Measurements from ENCODE around the gene RALGAPA1. TPM values are rescaled to one million over a fixed set of nuclear protein-coding genes. Genes with fewer than 3 reads are reported as not detected.
A peak's percentile ranks its signal among the peaks of the same experiment; 100 is the strongest.

The RALGAPA1 gene
- total and polyA plus RNA-seq, 8 donors, result 16.0 to 35.4 (median 28.1) TPM

- no peak for DNase-seq
- no peak for FAIRE-seq
- intact Hi-C loops (cut with DNase I), result no loop called here
- H3K27ac ChIP-seq, result no peak overlapping the region
- no peak for ATAC-seq
- WGBS, 2 donors, result 92 to 94% methylated on average over 1 of the region's 1 CpG
- H3K27me3 ChIP-seq, result no peaks in the 10 kb centered on the region
- H3K4me1 ChIP-seq, result no peaks in the 10 kb centered on the region
- H3K9me3 ChIP-seq, result no peaks in the 10 kb centered on the region
- H3K4me3 ChIP-seq, result no peak overlapping the region
- no peak for TF ChIP-seq CTCF (IDR thresholded peaks at IDR 0.05)
- peaks cover 0 to 12% (median 0%) of the 10 kb centered on the region in 3 donors for H3K36me3 ChIP-seq
Measured at GRCh38 chr14:35708062-35708461, 101.0 kb downstream of the RALGAPA1 start.

GRCh38 chr14:35705636-35706035 is 103.5 kb downstream of the RALGAPA1 start:
- Histone ChIP-seq H3K4me1 (no peaks in the 10 kb centered on the region), H3K4me3 (no peak overlapping the region), H3K36me3 (peaks cover 0 to 7% (median 0%) of the 10 kb centered on the region in 3 donors), H3K9me3 (no peaks in the 10 kb centered on the region), H3K27me3 (no peaks in the 10 kb centered on the region), H3K27ac (no peak overlapping the region)
- no peak for TF ChIP-seq CTCF (IDR thresholded peaks at IDR 0.05)
- FAIRE-seq (no peak), DNase-seq (no peak), ATAC-seq (no peak)
- WGBS, 2 donors, result 100% methylated on average over 2 of the region's 2 CpGs
- intact Hi-C loops (cut with DNase I), result no loop called here

- intact Hi-C loops (cut with DNase I), result no loop called here
- Histone ChIP-seq H3K27me3 (no peaks in the 10 kb centered on the region), H3K4me3 (no peak overlapping the region), H3K4me1 (no peaks in the 10 kb centered on the region), H3K9me3 (no peaks in the 10 kb centered on the region), H3K27ac (no peak overlapping the region), H3K36me3 (peaks cover 0 to 5% (median 0%) of the 10 kb centered on the region in 3 donors)
- no peak for TF ChIP-seq CTCF (IDR thresholded peaks at IDR 0.05)
- ATAC-seq (no peak), DNase-seq (no peak), FAIRE-seq (peak; percentile 92)
Measured at GRCh38 chr14:35704793-35705493, 104.2 kb downstream of the RALGAPA1 start.

- Histone ChIP-seq H3K27me3 (no peaks in the 10 kb centered on the region), H3K36me3 (no peaks in the 10 kb centered on the region), H3K9me3 (no peaks in the 10 kb centered on the region), H3K4me1 (no peaks in the 10 kb centered on the region), H3K4me3 (no peak overlapping the region), H3K27ac (no peak overlapping the region)
- TF ChIP-seq CTCF (IDR thresholded peaks at IDR 0.05), result no peak
- 96 to 97% methylated on average over 4 of the region's 4 CpGs for WGBS, 2 donors
- no peak for FAIRE-seq
- intact Hi-C loops (cut with DNase I), result no loop called here
- DNase-seq, result no peak
- ATAC-seq, result no peak
Measured at GRCh38 chr14:35701531-35701930, 107.6 kb downstream of the RALGAPA1 start.

GRCh38 chr14:35699791-35700444 is 109.2 kb downstream of the RALGAPA1 start:
- intact Hi-C loops (cut with DNase I), result no loop called here
- H3K9me3 ChIP-seq, result no peaks in the 10 kb centered on the region
- FAIRE-seq (no peak), DNase-seq (no peak), ATAC-seq (no peak)
- H3K27ac ChIP-seq, result no peak overlapping the region
- 95 to 97% methylated on average over 5 of the region's 5 CpGs for WGBS, 2 donors
- no peak for TF ChIP-seq CTCF (IDR thresholded peaks at IDR 0.05)
- no peak overlapping the region for H3K4me3 ChIP-seq
- no peaks in the 10 kb centered on the region for H3K36me3 ChIP-seq
- H3K4me1 ChIP-seq, result no peaks in the 10 kb centered on the region
- H3K27me3 ChIP-seq, result no peaks in the 10 kb centered on the region

Data from pancreas (tissue), 10 donors.